ENCODE measurements around the gene EEIG1. TPM values are rescaled to one million over a fixed set of nuclear protein-coding genes. Genes with fewer than 3 reads are reported as not detected.
"Not testable (repeated sequence)": the region's sequence is repeated elsewhere in the genome, so short reads cannot be mapped to it uniquely, and the experiment has no call there.

Gene EEIG1
- 2.7 and 3.0 TPM in 2 replicates for polyA plus RNA-seq (2014; cell fraction: cytosol; rRNA removed)
- polyA plus RNA-seq (2014; cell fraction: nucleus; rRNA removed): 6.9 and 11.3 TPM in 2 replicates

DNA sequence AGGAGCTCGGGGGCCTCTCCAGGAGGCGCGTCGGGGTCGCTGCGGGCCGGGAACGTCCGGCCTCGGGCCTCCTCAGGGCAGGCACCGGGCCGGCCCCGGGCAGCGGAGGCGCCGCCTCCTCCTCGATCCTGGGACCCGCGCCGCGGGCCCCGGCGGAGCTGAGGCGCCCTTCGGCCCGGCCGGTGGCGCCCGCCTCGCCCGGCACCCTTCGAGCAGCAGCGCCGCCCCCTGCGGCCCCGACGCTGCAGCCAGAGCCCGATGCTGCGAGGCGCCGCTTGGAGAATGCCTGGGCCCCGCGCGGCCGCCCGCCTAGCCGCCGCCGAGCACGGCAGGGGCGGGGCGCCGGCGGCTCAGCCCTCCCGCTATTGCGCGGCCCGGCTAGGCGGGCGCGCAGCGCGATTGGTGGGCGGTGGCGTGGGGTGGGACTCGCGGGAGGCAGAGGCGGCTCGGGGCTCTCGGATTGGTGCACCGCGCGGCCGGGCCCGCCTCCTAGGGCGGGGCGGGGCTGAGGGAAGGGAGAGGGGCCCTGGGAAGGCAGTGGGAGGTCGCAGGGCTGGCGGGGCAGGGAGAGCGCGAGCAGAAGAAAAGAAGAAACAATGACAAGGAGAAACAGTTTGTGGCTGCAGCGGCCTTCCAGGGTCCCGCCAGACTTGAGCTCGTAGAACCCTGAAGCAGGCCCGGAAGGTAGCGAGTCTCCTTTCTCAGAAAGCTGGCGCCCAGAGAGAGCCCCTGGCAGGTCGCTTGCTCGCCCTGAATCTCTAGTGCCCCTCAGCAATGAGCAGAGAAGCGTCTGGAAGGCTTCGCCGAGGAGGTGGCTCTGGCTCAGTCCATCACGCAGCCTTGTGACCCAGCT, at the start of gene EEIG1:
Gene EEIG1 (minus strand): TSS at position 284 of the 853 bp plus-strand sequence. CDS start 852 bp downstream, outside the sequence.
- peak; percentile 93 for DNase-seq (ENCODE audit: low spot score)

DNA sequence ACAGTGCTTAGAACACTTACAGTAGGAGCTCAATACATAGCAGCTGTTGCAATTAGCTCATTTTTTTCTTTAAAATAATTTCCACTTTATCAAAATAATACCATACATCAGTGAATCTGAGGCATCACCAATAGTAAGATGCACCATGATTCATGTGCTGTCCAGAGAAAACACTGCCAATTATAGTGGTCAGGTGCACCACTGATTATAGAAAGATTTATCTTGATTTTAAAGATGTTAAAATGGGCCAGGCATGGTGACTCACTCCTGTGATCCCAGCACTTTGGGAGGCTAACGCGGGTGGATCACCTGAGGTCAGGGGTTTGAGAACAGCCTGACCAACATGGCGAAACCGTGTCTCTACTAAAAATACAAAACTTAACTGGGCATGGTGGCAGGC, 46.9 kb upstream of the EEIG1 start:
- no peak for DNase-seq (ENCODE audit: low spot score)

DNA sequence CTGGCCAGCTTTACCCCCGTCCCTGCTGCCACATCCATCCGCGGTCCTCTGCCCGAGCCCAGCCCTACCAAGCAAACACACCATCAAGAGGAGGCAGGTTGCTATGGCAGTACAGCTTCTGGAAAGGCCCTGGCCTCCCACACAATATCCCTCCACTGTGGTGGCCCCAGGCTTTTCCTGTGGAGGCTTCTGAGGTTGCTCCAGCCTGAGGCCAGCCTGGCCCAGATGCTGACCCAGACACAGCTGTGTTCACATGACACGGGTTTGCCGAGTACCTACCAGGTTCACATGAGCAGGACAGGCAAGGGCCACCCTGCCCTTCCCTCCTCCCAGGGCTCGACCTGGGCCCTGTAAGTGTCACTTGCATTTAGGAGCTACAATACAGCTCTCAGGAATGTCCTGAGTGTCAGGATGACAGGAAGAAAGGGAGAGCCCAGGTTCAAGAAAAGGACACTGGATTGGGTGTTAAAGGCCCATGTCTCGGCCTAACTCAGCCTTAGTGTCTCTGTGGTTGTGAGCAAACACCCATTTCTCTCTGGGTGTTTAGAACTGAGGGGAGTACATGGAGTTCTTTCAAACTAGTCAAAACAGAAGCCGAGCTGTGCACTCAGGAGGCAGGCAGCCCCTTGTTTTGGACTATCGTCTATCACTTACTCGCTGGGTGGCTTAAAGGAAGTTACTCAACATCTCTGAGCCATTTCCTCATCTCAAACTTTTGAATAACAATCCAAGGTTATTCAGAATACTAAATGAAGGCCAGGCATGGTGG, 46.2 kb upstream of the EEIG1 start:
- DNase-seq (ENCODE audit: low spot score): no peak

DNA sequence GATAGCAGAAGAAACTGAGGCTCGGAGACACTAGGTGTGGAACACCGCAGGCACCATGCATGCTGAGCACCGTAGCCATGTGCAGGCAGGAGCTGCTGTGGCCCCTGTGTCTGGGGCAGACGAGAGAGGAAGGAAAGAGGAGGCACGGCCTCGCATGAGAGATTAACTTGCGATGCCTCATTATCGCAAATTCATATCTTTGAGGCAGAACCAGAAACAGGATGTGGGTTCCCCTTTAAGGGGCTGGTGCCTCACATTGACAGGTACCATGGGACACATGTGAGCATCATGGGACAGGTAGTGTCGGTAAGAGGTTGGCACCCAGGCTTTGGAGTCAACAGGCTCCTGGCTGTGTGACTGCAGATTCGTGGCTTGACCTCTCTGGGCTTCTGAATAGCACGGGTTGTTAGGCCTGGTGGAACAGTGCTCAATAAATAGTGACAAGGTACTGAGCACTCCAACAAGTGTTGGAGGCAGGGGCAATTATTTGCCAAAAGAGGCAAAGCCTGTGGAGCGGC, 45.5 kb upstream of the EEIG1 start:
- no peak for DNase-seq (ENCODE audit: low spot score)

DNA sequence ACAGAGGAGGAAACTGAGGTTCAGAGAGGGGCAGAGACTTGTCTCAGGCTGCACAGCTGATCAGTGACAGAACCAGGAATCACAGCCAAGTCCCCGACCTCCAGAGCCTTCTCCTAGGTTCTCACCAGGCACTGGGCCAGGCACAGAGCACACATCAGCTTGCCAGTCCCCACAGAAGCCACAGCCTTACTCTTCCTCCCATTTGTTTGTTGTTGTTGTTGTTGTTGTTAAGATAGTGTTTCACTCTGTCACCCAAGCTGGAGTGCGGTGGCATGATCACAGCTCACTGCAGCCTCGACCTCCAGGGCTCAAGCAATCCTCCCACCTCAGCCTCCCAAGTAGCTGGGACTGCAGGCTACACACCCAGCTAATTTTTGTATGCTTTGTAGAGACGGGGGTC, 44.9 kb upstream of the EEIG1 start:
- no peak for DNase-seq (ENCODE audit: low spot score)

DNA sequence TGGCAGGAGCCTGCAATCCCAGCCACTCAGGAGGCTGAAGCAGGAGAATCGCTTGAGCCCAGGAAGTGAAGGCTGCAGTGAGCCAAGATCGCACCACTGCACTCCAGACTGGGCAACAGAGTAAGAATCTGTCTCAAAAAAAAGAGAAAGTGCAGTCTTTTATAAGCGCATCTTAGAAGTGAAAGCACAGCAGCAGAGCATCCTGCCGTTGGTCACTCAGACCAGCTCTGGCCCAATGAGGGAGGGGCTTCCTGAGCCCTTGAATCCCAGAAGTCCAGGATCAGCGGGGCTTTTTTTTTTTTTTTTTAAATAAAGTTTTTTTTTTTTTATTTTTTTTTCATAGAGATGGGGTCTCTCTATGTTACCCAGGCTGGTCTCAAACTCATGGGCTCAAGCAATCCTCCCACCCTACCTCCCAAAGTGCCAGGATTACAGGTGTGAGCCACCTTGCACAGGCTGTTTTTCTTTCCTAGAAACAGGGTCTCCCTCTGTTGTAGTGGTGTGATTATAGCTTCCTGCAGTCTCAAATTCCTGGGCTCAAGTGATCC, 44.0 kb upstream of the EEIG1 start:
- DNase-seq (ENCODE audit: low spot score): no peak

DNA sequence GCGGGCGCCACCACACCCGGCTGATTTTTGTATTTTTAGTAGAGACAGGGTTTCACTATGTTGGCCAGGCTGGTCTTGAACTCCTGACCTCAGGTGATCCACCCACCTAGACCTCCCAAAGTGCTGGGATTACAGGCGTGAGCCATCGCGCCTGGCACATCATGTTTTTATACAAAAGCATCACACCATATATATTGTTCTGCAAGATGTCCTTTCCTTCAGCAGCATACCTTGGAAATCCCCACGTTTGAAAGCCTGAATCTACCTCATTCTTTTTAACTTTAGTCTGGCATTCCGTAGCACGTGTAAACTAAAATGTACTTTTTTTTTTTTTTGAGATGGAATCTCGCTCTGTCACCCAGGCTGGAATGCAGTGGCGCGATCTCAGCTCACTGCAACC, 42.9 kb upstream of the EEIG1 start:
- DNase-seq (ENCODE audit: low spot score): not testable (repeated sequence)

DNA sequence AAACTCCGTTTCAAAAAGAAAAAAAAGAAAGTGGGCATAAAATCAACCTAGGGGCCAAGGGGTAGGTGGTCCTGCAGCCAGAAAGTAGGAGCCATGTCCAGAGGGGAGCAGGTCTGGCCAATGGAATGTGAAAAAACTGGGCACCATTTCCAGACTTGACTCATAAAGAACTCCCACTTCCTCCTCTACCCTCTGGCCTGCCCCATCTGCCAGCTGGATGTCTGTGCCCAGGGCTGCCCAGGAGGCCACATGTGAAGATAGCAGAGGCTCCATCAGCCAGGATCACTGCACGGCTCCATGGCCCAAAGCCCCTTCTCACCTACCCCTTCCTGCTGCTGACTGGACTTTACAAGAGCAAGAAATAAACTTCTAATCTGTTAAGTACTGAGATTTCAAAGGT, 42.1 kb upstream of the EEIG1 start:
- DNase-seq (ENCODE audit: low spot score): no peak

DNA sequence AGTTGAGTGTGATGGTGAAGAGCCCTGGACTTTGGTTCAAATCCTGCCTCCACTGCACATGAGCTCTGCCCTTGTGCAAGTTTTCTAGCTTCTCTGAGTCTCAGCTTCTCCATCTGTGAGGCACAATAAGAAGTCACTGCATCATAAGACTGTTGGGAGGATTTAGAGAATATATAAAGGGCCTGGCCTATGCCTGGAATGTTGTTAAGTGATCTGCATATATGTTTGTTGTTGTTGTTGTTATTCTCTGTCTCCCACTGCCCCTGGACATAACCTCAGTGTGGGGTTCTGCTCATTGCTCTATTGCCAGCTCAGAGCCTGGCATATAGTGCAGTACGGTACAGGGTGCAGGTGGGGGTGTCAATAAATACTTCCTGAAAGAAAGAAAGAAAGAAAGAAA, 40.3 kb upstream of the EEIG1 start:
- DNase-seq (ENCODE audit: low spot score): no peak

DNA sequence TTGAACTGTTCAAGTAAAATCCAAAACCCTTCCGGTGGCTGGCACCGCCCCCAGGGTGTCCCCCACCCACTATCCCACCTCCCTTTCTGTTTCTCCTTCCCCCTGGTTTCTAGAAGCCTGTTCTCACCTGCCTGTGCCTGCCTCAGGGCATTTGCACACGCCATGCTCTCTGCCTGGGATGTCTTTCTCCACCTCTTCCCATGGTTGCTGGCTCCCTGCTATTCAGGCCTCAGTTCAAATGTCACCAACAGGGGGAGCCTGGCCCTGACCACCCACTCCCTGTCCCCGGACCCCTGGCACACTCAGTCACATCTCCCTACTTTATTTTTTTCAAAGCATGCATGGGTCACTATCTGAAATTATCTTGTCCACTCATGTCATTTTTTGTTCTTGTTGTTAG, 39.9 kb upstream of the EEIG1 start:
- no peak for DNase-seq (ENCODE audit: low spot score)

DNA sequence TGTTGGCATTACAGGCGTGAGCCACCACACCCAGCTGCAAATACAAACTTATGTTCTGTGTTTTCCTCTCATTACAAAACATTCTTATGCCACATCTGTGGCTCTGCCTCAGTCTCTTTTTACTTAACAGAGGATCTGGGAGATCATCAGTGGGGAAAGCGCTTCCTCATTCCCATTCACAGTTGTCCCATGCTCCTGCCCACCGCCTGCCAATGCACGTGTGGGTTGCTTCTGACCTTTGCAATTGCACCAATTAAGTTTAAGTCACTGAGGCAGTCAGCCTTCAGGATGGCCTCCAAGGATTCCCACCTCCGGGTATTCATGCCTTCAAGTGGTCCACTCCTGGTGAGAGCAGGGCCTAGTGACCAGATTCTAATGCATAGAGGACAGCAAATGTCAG, 34.9 kb upstream of the EEIG1 start:
- no peak for DNase-seq (ENCODE audit: low spot score)

DNA sequence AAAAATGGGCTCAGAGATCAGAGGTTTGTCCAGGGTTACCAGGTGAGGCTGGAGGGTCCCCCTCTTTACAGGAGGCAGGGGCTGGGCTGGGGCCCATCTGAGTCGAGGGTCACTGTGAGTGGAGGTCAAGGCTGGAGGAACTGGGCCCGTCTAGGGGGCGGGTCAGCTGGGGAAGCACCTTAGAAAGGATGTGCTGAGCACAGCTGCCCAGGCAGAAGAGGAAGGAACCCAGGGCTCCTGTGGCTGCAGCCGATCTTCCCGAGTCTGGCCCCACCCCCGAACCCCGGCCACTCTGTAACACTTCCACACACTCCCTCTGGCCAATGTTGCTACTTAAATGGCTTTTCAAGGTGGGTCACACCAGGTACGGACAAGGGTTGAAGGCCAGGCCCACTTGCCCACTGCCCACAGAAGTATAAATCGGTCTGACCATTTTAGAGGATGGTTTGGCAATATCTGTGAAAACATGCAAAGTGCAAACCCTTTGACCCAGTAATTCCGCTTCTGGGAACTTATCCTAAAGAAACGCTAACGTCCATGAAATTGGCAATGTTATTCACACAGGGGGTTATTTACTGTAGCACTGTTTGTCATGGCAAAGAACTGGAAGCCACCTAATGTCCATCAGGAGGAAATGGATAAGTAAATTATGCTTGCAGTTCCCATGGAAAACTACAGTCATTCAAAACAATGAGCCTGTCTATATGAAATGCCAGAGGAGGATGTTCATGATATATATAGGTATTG, 30.5 kb upstream of the EEIG1 start:
- no peak for DNase-seq (ENCODE audit: low spot score)

DNA sequence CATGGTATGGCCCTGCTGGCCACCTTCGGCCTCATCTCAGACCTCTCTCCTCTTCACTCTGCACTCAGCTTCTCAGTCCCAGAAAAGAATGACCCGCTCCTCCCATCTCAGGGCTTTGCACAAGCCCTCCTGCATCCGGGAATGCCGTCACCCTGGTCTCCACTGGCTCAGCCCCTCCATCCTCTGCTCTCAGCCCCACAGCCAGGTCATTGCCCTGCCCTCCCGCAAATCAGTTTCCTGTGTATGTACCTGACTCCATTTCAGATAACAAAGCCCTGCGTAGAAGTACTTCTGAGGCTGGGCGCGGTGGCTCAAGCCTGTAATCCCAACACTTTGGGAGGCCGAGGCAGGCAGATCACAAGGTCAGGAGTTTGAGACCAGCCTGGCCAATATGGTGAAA, 28.9 kb upstream of the EEIG1 start:
- no peak for DNase-seq (ENCODE audit: low spot score)

DNA sequence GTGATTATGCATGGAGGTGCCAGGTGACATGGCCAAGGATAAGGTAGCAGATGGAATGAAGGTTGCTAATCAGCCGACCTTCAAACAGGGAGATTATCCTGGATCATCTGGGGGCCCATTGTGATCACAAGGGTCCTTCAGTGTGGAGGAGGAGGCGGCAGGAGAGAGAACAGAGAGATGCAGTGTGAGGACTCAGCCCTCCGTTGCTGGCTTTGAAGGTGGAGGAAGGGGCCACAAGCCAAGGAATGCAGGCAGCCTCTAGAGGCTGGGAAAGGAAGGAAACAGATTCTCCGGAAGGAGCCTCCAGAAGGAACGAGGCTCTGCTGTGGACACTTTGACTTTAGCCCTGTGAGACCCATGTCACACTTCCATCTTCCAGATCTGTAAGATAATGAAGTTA, 27.4 kb upstream of the EEIG1 start:
- no peak for DNase-seq (ENCODE audit: low spot score)

DNA sequence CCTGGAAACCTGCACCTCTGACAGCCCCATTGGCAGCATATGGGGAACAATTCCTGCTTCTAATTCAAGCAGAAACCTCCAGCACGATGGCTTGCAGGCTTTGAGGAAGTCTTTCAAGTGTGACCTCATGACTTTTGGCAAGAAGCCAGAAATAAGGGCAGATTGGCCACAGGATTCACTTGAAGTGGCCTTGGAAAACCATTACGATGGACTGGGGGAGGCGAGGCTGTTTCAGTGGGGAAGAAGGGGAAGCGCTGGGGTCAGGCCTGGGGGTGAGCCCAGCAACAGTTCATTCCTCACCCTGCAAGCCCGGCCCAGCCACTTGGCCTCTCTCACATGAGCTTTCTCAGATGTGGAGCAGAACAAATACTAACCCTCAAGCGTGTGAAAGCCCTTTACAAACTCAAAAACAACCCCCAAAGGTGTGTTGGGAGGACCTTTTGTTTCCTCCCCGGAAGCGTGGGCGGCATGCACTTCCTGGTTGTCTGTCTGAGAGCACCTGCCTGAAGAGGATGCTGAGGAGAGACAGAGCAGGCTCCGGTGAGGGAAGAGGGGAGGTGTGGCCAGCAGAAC, 26.9 kb upstream of the EEIG1 start:
- DNase-seq (ENCODE audit: low spot score): peak; percentile 57

DNA sequence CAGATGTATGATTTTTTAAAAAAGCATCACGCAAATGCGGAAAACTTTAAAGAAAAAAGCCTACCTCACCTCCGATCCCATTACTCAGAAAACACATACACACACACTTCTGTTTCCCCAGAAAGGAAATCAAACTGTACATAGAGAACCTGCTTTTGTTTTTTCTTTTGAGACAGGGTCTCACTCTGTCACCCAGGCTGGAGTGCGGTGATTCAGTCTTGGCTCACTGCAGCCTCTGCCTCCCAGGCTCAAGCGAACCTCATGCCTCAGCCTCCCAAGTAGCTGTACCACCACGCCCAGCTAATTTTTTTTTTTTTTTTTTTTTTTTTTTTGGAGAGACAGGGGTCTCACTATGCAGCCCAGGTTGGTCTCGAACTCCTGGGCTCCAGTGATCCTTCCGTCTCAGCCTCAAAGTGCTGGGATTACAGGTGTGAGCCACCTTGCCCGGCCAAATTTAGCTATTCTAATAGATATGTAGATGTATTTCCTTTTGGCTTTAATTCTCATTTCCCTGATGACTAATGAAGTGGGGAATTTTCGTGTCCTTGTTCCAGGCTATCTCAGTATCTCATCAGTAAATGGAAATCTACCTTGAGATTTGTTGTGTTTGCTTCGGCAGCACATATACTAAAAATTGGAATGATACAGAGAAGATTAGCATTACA, 25.7 kb upstream of the EEIG1 start:
- DNase-seq (ENCODE audit: low spot score): no peak

DNA sequence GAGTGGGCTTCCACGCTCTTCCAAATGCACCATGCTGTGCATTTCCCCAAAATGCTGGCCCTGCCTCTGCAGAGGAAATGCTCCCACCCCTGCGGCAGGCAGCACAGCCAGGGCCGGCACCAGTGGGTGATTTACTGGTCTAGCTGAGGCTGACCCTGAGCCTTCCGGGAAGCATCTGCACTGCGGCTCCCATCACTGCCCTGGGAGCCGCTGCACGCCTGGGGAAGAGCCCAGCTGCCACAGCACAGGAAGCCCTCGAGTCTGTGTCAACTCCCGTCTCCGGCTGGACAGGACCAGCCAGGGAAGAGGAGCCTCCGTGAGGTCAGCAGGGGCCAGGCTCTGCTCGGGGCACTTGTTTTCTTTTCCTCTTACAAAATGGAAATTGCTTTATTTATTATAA, 25.1 kb upstream of the EEIG1 start:
- peak; percentile 75 for DNase-seq (ENCODE audit: low spot score)

DNA sequence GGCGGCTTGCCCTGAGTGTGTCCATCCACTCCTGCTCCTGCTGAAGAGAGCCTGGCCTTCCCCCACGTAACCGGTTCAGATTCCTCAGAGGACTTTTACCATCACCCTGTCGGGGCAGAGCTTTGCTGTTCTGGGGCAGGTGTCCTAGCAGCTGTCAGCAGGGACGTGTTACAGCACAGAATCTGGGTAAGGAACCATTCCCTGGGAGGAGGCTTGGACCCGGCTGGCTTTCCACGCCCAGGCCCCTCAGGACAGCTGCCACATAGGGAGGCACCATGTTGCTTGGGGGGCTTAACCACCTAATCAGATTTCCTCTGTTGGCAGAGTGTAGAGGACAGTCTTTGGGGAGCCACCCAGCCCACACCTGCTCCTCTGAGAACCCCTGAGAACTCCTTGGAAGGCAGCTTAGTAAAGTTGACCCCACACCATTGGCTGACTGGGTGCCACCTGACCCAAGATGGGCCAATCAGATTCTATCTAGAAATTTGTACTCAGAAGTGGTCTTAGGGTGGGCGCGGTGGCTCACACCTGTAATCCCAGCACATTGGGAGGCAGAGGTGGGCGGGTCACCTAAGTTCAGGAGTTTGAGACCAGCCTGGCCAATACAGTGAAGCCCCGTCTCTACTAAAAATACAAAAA, 23.3 kb upstream of the EEIG1 start:
- DNase-seq (ENCODE audit: low spot score): no peak

DNA sequence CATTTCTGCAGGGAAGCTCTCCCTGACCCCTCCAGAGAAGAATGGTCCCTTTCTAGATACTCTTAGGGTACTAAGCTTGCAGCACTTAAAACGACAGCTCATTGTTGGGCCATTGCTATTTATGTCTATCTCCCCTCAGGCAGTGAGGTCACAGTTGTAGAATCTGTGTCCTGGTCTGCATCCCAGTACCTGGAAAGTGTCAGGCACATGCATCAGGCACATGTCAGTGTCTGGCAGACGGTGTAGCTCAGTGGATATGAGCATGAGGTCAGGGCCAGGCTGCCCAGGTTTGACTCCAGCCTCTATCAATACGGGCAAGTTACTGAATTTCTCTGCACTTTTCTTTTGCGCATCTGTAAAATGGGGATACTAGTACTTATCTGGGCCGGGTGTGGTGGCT, 22.2 kb upstream of the EEIG1 start:
- peak; percentile 48 for DNase-seq (ENCODE audit: low spot score)

DNA sequence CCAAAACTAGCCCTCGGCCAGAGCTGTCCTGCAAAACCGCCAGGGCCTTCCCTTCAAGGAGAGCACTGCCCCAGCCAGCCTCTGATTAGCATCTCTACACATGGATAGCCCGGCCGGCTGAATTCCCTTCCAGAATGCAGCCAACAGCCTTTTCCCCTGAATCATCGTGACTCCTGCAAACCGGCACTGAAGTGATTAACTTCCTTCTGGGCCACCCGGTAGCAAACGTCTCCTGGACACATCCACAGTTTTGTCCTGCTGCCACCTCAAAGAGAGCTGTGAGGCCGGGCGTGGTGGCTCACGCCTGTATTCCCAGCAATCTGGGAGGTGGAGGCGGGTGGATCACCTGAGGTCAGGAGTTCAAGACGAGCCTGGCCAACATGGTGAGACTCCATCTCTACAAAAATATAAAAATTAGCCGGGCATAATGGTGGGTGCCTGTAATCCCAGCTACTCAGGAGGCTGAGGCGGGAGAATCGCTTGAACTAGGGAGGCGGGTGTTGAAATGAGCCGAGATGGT, 21.1 kb upstream of the EEIG1 start:
- peak; percentile 66 for DNase-seq (ENCODE audit: low spot score)
